ENCODE results near the gene ADAMTS6.

The ADAMTS6 gene

DNA sequence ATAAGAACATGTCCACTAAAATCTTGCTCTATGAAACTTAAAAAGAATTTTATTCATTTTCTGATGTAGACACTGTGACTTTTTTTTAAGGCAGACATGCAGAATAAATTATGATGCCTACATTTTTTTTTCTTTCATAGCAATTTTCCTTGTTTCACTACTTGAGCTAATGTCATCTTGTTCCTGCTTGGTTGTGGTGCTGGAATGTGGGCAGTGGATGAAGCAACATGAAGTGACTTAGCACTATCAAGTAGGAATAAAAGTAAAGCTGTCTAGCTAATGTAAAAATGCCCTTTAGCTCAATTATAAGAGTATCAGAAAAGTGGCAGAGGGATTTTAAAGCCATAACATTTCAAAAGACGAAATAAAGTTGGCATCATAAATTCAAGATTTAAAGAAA, 191.0 kb downstream of the ADAMTS6 start:
- DNase-seq (ENCODE audit: low read depth, low spot score) = no peak

DNA sequence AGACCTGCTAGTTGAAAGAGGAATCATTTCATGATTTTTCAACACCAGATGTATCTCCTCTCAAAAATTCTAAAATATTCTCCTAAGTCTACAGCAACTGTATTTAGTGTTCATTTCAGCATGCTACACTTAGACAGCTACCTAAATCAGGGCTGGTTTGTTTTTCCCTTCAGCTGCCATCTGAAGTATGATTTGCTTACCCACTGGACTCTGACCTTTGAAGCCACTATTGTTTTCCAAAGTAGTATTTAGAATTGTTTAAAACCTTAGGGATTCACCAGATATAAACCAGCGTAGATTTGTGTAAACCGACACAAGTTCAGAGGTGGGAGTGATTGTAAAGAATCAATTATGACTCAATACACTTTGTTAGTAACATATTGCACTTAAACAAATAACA, 193.1 kb downstream of the ADAMTS6 start:
- no peak for DNase-seq (ENCODE audit: low read depth, low spot score)

DNA sequence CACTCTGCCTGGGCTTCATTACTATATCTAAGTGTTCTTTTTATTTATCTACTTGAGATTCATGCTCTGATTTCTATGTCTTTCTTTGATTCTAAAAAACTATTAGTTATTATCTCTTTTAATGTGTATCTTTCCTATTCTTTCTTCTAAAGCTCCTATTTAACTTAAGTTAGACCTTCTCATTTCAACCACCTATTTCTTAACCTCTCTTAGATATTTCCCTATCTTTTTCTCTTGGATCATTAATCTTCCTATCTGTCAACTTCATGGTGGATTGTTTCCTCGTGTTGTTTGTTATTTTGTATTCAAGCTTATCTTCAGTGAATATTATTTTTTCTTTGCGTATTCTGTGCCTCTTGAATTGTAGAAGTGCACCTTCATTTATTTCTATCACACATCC, 202.1 kb downstream of the ADAMTS6 start:
- DNase-seq (ENCODE audit: low read depth, low spot score) = no peak

DNA sequence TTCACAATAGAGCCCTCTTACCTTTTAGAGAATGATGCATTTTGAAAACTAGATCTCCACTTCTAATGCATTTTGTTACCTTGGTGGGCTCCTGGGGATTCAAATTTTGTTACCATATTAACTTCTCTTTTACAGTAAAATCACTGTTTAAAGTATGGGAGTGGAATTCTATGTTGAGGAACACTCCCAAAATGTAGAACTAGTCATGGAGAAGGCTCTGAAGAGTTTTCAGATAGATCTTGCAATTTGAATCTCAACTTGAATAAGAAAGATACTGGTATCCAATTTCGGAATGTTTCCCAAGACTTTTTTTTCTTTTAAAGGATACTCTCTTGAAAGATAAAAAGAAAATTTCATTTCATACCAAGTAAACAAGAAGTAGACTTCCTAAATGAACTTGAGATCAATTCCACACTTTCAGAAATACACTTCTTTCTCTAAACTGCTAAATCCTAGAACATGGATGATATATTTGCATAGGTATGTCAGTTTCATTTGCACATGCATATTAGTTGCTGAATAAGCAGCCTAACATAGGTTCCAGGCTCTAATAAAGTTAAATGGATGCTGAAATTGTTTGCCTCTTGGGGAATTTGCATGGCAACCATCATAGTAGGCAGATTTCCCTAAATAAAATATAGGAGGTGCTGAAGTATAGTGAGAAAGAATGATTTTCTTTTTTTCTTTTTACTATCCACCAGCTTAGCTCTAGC, 205.4 kb downstream of the ADAMTS6 start:
- no peak for DNase-seq (ENCODE audit: low read depth, low spot score)

DNA sequence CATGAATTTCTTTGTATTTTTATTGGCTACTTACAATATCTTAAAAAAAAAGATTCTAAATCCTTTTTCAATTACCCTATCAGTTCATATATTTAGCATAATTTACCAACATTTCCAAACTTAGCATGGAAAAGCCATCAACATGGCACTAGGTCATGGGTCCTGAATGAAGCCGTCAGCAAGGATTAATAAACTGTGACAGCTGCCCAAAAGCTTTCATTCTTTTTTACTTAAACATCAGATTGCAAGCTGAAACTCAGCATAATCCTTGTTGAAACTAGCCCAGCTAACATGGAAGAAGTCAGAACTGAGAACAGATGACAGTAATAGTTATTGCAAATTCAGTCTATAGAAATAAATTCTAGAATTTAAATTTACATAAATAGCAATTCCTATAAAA, 209.8 kb downstream of the ADAMTS6 start:
- no peak for DNase-seq (ENCODE audit: low read depth, low spot score)

DNA sequence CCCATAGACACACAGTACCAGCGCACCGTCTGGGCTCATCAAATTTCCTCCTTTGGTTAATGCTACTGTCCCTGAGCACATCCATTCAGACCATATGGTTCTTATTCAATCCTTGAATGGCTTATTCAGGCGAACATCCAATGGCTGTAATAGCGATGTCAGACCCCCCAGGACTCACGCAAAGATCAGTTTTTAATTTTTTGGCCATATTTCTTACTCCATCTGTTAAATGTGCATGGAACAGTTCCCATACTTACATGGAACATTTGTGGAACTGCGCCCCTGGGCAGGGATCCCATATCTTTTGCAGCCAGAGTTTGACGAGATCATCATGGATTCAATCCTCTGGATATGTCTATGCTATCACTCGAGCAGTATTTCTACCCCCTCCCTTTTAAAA, 213.2 kb downstream of the ADAMTS6 start:
- no peak for DNase-seq (ENCODE audit: low read depth, low spot score)

DNA sequence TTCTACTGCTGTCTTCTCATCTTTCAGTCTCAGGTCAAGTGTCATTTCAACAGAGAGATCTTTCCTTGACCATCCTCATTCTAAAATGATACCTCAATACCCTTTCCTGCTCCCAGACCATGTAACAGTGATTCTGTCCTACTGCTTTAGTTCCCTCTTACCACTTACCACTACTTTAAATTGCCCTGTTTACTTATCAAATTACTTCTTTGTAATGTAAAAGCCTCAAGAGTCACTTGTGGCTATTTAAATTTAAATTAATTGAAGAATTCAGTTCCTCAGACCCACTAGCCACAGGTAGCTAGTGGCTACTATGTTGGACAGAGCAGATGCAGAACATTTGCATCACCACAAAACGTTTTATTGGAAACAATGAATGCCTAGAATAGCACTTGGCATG, 217.3 kb downstream of the ADAMTS6 start:
- no peak for DNase-seq (ENCODE audit: low read depth, low spot score)

DNA sequence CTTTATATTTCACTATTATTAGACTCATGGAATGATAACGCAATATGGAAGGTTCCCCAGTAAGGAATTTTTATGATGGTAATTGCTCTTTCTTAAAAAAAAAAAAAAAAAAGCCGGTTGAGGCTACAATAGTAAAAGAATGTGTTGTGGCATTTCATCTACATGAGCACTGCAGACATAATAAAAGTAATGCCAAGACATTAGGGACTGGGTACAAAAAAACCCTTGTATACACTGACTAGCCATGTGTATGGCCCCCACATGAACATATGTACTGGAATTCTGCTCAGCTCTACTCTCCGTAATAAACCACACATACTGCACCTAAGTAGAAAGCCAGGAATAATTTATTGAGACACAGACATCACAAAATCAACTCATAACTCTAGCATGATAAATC, 218.4 kb downstream of the ADAMTS6 start:
- no peak for DNase-seq (ENCODE audit: low read depth, low spot score)

DNA sequence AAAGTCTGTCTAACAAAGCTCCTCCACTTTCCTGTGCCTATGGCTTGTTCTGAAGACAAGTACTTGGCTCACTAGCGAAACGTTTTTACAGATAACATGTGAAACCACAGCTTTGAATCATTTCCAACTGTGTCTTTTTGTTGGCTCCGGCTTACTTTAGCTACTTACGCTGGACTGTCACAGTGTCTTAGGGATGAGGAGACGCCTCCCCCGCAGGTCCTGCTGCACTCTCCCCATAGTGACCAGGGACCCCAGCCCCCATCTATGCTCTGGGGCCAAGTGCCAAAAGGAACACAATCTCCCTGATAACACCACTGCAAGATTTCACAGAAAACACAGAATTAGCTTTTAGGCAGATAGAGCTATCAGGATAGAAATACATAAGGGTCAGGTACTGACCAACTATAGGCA, 219.1 kb downstream of the ADAMTS6 start:
- DNase-seq (ENCODE audit: low read depth, low spot score) = peak; percentile 58

DNA sequence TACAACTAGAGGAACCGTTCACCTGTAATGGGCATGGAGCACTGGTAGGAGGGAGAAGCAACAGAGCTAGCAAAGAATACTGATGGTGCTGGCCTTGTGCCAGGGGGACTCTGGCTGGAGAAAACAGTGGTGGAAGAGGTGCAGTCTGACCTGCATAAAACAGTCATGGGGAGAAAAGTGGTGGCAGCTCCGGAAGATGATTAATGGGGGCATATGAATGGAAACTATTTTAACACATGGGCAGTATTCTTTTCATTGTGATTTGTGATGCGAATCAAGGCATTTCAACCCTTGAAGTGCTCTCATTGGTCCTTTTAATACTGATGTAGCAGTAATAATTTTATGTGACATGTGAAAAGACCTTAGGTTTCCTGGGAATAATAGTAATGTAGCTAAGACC, 219.6 kb downstream of the ADAMTS6 start:
- DNase-seq (ENCODE audit: low read depth, low spot score) = no peak

DNA sequence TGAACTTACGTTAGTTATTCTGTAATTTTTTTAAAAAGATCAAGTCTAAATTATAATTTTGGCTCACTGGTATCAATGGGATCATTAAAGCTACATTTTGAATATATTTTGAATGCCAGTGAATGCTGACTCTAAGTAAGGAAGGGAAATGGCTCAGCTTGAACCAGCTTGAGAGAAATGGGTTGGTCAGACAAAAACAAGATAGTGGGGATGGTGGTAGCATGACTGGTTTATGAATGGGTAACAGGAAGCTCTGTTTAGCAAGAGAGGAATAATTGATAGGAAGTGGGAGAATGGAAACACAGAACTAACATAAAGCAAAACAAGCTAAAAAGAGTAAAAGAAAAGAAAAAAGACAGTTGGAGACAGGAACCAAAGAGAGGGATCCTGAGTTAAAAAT, 220.2 kb downstream of the ADAMTS6 start:
- no peak for DNase-seq (ENCODE audit: low read depth, low spot score)

DNA sequence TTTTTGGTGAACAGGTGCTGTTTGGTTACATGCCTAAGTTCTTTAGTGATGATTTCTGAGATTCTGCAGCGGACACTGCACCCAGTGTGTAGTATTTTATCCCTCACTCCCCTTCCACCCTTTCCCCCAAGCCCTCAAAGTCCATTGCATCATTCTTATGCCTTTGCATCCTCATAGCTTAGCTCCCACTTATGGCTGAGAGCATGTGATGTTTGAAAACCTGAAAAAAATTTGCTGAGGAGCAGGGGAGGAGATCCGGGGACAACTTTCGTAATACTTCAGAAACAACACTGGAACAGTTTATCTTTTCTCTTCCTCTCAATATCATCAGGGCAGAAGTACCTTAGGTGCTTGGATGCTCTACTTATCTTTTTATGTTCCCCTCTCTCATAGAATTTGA, 226.4 kb downstream of the ADAMTS6 start:
- no peak for DNase-seq (ENCODE audit: low read depth, low spot score)

DNA sequence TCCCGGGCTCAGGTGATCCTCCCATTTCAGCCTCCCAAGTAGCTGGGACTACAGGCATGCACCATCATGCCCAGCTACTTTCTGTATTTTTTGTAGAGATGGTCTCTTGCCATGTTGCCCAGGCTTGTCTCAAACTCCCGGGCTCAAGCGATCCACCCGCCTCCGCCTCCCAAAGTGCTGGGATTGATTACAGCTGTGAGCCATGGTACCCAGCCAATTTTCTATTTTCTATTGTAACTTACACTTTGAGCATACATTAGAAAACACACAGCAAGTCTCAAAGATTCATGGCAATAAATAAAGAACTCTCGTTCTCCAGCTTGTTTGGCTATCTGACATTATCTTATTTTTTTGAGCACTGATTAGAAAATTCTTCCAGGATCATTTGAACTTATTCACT, 228.7 kb downstream of the ADAMTS6 start:
- DNase-seq (ENCODE audit: low read depth, low spot score) = no peak

DNA sequence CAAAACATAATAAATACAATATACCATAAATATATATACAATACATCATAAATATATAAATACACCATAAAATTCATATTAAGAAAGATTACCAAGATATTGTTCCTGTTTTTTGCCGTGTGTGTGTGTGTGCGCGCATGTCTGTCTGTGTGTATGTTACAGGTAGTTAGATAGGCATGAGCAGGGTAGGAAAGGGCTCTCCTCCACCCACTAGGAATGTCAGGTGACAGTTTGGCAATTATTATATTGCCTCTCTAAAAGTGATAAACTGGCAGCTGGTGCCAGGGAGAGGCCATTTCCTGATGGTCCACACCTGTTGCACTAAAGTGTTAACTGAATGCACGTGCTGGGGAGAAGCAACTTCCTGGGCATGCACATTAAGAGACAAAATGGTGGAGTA, 232.8 kb downstream of the ADAMTS6 start:
- DNase-seq (ENCODE audit: low read depth, low spot score) = no peak

DNA sequence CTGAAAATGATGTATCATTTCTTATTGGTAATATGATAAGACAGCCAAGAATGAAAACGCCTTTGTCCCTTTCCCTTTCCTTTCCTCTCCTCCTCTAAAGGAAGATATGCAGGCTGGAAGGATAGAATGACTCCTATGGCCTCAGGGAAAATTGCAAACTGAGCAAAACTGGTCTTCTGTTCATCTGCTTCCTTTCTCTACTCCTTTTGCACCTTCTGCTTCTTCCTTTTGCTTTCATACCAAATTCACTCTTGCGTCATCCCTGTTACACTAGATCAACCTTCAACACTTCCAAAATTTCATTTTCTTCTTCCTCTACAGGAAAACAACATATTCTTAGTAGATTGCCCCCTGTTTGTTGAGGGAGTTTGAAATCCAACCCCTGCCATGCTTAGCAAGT, 234.1 kb downstream of the ADAMTS6 start:
- DNase-seq (ENCODE audit: low read depth, low spot score) = no peak

DNA sequence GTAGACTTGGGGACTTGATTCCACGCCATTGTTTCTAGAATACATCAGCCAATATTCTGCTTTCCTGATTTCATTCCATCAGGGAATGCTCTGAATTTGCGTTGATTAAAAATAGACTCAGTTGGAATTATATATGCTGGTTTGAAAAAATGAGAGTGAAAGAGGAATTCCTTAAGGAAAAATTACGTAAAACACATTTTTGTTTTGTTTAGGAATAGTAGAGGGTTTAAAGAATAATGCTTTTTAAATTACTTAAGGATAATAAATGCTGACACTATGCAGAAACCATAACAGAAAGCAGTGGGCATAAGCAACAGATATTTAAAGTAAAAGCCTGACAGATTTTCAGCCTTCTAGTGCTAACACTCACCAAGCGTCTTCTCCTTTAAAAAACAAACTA, 235.0 kb downstream of the ADAMTS6 start:
- no peak for DNase-seq (ENCODE audit: low read depth, low spot score)

DNA sequence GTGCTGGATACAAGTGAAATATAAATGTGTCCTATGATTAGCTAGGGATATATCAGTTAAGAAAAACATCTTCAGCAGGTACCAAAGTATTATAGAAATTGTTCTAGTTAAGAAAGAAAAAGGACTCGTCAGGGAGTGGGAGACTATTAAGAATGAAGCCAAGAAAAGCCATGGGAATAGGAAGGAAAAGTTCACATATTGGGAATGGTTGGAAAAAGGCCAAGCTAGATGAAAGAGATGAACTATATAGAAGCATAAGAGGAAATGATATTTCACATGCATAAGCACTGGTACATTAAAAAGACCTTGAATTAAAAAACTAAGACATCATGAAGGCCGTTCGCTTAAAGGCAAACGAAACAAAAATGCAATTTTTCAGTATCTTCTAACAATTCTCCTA, 237.7 kb downstream of the ADAMTS6 start:
- no peak for DNase-seq (ENCODE audit: low read depth, low spot score)

DNA sequence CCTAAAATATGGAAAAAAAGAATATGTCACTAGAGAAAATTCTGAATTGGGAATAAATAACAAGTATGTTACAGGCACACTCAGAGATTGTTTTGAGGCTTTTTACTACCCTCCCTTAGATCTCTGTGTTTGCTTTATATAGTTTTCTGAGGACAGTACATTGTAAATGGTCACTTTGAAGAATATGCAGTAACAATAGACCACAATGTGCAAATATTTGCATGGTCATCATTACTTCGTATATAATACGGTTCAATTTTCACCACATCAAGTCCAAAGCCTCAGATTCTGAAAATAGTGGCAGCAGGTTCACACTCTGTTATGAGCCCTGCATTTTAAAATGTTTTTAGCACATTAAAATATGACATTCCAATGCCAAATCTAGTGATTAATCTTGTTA, 238.6 kb downstream of the ADAMTS6 start:
- no peak for DNase-seq (ENCODE audit: low read depth, low spot score)

DNA sequence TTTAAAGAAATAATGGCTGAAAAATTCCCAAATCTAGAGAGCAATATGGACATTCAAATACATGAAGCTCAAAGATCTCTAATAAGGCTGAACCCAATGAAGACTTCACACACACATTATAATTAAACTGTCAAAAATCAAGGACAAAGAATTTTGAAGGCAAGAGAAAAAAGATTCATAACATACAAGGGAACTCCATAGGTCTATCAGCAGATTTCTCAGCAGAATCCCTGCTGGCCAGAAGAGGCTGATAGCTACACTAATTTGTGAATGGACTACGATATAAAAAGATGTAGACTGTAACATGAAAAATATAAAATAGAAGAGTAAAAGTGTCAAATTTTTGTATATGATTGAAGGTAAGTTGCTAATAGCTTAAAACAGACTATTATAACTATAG, 251.9 kb downstream of the ADAMTS6 start:
- no peak for DNase-seq (ENCODE audit: low read depth, low spot score)

DNA sequence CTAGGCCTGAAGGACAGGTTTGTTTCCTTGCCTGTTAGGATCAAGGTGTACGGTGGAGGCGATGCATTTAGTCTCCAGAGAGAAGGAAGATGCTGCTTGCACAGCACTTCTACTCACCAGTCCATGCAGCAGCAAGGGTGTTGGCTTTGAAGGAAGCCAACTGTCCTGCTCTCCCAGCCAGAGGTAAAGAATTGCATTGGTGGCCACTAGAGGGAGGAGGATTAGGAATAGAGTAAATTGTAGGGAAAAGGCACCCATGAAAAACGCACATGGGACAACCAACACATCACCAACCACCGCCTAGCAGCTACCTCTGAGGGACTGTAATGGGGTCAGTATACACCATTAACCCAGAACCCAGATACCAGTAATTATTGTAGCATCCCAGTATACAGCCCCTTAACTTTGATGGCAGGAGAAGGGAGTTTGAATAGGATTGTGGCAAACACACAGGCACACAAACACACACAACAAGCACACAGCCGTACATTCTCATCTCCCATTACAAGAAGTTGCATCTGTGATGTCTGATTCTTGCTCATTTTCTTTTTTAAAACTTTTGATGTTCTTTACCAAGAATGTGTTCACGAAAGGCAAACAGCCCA, 267.7 kb downstream of the ADAMTS6 start:
- DNase-seq (ENCODE audit: low read depth, low spot score) = no peak

DNA sequence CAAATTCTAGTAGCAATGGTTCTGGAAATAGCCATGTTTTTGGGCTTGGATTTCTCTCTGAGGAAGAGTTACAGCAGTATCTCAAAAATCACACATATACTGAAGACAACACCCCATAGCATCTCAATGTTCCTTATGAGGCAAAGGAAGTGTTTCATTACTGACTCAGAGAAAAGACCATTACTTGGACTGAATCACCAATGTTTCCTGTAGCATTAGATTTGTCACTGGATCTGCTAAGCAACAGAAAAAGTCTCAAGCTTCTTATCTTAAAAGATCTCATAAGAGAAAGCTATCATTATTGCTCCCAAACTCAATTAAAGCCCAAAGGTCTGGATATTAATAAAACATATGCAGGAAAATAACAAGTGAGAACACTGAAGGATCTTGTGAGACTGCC, 272.4 kb downstream of the ADAMTS6 start:
- no peak for DNase-seq (ENCODE audit: low read depth, low spot score)

DNA sequence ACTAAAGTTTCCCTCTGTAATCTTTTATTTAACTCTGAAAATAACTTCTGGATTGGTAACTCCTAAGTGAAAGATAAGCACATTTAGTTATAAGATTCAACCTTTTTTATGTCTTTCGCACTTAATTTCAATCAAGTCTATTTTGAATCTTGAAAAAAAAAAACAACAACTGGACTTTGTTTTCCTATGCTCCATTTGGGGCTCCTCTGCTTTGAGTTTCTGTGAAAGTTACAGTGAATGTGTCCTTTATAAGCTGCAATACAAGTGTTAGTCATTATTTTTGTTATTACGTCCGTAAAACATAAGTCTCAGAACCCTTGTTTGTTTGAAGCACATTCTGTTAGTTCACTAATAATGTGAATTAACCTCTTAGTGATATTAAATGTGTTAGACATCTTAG, 276.8 kb downstream of the ADAMTS6 start:
- DNase-seq (ENCODE audit: low read depth, low spot score) = no peak

DNA sequence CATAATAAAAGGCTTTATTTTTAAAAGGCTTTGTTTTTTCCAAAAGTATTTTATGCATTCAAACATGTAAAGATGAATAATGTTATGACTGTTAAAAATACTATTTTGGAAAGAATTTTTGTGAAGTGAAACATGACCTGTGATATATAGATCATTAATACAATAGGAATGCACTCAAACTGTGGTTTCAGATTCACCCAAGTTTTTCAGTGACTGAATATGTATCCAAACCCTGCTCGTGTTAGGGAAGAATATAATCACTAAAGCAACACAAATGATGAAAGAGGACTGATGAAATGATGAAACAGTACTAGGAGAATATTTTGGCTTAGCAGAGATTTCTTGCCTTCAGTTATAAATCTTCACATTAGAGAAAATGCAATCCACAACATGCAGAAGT, 278.0 kb downstream of the ADAMTS6 start:
- no peak for DNase-seq (ENCODE audit: low read depth, low spot score)
